BJ (cell line): ENCODE measurements around the gene MARCO. TPM values are rescaled to one million over a fixed set of nuclear protein-coding genes. Genes with fewer than 3 reads are reported as not detected.

Experiments
- CTCF ChIA-PET: fragments of 350-600 bp; formaldehyde crosslinking; extraction: SDS; loops from one replicate; lab custom pipeline; 2021; ENCODE audit warnings: antibody characterized with exemption, inconsistent platforms; lab: Yijun Ruan, JAX
- POLR2A ChIA-PET: fragments of 300-600 bp; sonication (Branson Sonifier 250); formaldehyde crosslinking; extraction: SDS; loops from one replicate; lab custom pipeline; 2021; ENCODE audit warnings: antibody characterized with exemption; lab: Charles Lee
- DNase-seq: peaks from one replicate; pipeline ENCODE4 v3.0.0-alpha.2; 2011; ENCODE audit warnings: low read depth
- H3K27me3 ChIP-seq: 2 replicates; pipeline ENCODE4 v1.6.0; 2011; ENCODE audit warnings: low read length; ENCODE audit not compliant: control insufficient read depth, insufficient read depth
- H3K36me3 ChIP-seq: 2 replicates; pipeline ENCODE4 v1.5.1; 2011; ENCODE audit warnings: low read length; ENCODE audit not compliant: control insufficient read depth, insufficient read depth
- H3K4me3 ChIP-seq: 2 replicates; pipeline ENCODE4 v1.5.1; 2011; ENCODE audit warnings: low read depth, mild to moderate bottlenecking, control low read depth, low read length
- polyA plus RNA-seq: library from polyadenylated mRNA; depleted of rRNA; stranded (reverse); fragments of >200 nt; gene quantifications from 2 replicates; pipeline ENCODE4 v1.2.3, GENCODE V29; 2011; rRNA removed
- TF ChIP-seq, protein P1 (sequence below): IDR thresholded peaks from 2 replicates; pipeline ENCODE4 v1.5.1; 2011; ENCODE audit warnings: low read depth, mild to moderate bottlenecking, control low read depth, inconsistent platforms, low read length, moderate library complexity; ENCODE audit not compliant: insufficient read depth

Gene MARCO
- polyA plus RNA-seq, 1 experiment = not detected

DNA sequence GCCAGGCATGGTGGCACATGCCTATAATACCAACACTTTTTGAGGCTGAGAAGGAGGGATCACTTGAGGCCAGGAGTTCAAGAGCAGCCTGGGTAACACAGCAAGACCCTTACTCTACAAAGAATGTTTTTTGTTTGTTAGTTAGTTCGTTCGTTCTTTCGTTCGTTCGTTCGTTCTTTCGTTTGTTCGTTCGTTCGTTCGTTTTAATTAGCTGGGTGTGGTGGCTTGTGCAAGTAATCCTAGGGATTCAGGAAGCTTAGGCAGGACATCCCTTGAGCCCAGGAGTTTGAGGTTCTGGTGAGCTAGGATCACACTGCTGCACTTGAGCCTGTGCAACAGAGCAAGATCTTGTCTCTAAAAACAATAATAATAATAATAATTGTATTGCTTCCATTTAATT lies 98.7 kb downstream of the MARCO start:
- H3K36me3 ChIP-seq = no peaks in the 10 kb centered on the region
- TF ChIP-seq, protein P1, sequence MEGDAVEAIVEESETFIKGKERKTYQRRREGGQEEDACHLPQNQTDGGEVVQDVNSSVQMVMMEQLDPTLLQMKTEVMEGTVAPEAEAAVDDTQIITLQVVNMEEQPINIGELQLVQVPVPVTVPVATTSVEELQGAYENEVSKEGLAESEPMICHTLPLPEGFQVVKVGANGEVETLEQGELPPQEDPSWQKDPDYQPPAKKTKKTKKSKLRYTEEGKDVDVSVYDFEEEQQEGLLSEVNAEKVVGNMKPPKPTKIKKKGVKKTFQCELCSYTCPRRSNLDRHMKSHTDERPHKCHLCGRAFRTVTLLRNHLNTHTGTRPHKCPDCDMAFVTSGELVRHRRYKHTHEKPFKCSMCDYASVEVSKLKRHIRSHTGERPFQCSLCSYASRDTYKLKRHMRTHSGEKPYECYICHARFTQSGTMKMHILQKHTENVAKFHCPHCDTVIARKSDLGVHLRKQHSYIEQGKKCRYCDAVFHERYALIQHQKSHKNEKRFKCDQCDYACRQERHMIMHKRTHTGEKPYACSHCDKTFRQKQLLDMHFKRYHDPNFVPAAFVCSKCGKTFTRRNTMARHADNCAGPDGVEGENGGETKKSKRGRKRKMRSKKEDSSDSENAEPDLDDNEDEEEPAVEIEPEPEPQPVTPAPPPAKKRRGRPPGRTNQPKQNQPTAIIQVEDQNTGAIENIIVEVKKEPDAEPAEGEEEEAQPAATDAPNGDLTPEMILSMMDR = no peak
- POLR2A ChIA-PET = no interaction called here
- H3K4me3 ChIP-seq = no peak overlapping the region
- no peaks in the 10 kb centered on the region for H3K27me3 ChIP-seq
- DNase-seq = no peak
- CTCF ChIA-PET = interaction anchor here (0.6 kb wide), 1 partner anchor 9 kb away, joined by 3 read pairs; no protein-coding TSS in a partner anchor

Other genes with a start within 250 kb of the MARCO start
- gene EN1, start 94.5 kb upstream of the MARCO start, polyA plus RNA-seq = not detected in 2 replicates
- gene C1QL2, start 216.6 kb downstream of the MARCO start, polyA plus RNA-seq = not detected in 2 replicates